Suprapubic skin (tissue), 4 donors: ENCODE results near the gene MYOM3.

Source experiments
- EP300 ChIP-seq: sonication (generic); formaldehyde crosslinking; IDR thresholded peaks from one replicate; pipeline ENCODE4 v1.6.1; 2017; ENCODE audit warnings: antibody characterized with exemption
- POLR2A ChIP-seq, 2 donors: fragments of 450-650 bp; IDR thresholded peaks; one replicate each; pipeline ENCODE4 v1.6.1; 2017; ENCODE audit warnings: antibody characterized with exemption in 2 of 2, mild to moderate bottlenecking in 2 of 2, moderate library complexity in 2 of 2
- POLR2AphosphoS5 ChIP-seq, 3 donors: sonication (generic); formaldehyde crosslinking; IDR thresholded peaks; one replicate each; pipeline ENCODE4 v1.6.1; 2017; ENCODE audit warnings: antibody characterized with exemption in 3 of 3
- TF ChIP-seq, protein P1 (sequence below), 2 donors: fragments of 200-600 bp in 1 of 2; fragments of 450-650 bp in 1 of 2; sonication (generic) in 1 of 2; IDR thresholded peaks; one replicate each; pipeline ENCODE4 v1.5.1; 2016 to 2019; ENCODE audit warnings: antibody characterized with exemption in 2 of 2, mild to moderate bottlenecking in 1 of 2, moderate library complexity in 1 of 2

DNA sequence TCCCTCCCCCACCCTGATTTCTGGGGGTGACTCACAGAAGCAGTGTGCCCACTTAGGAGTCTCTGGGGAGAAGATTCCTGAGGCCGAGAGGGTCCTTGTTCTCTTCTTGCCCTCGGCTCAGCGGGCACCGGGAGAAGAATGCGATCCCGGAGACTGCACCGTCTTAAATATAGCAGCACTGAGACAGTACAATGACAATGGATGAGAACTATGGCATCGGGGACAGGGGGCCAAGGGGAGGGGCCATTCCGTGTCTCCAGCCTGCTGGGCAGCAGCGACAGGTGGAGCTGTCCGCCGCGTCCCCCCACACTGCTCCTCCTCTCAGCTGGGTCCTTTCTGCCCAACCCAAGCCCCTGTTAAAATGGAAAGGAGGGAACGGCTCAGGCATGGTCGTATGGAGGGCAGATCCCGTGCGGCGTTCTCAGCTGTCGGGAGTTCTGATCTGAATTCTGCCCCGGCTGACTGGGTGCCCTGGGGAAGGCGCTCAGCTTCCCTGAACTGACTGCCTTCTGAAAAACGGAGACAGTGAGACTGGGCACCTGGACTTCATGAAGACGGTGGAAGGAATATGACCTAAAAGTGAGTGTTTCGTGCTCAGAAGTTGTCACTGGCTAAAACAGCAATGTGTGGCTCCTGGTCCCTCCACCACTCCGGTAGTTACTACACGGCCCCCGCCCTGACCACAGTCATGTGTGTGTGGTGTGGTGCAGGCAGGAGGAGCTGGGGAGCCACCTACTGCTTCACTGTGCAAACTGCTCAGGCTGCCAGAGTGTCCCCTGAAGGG lies at the start of gene MYOM3:
- TF ChIP-seq, protein P1, sequence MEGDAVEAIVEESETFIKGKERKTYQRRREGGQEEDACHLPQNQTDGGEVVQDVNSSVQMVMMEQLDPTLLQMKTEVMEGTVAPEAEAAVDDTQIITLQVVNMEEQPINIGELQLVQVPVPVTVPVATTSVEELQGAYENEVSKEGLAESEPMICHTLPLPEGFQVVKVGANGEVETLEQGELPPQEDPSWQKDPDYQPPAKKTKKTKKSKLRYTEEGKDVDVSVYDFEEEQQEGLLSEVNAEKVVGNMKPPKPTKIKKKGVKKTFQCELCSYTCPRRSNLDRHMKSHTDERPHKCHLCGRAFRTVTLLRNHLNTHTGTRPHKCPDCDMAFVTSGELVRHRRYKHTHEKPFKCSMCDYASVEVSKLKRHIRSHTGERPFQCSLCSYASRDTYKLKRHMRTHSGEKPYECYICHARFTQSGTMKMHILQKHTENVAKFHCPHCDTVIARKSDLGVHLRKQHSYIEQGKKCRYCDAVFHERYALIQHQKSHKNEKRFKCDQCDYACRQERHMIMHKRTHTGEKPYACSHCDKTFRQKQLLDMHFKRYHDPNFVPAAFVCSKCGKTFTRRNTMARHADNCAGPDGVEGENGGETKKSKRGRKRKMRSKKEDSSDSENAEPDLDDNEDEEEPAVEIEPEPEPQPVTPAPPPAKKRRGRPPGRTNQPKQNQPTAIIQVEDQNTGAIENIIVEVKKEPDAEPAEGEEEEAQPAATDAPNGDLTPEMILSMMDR (IDR thresholded peaks at IDR 0.05): peak in 1 of 2 donors; percentile 44
- no peak for TF ChIP-seq POLR2AphosphoS5 (IDR thresholded peaks at IDR 0.05)
- TF ChIP-seq POLR2A (IDR thresholded peaks at IDR 0.05): no peak
- no peak for TF ChIP-seq EP300
